Hematopoietic multipotent progenitor cell treated with erythropoietin and hydrocortisone succinate and interleukin-3 and kit ligand, for 8 days (in vitro differentiated cells): ENCODE results near the gene RNGTT.

Source experiments
- DNase-seq: peaks from one replicate; pipeline ENCODE4 v3.0.0-alpha.2; 2015

RNGTT gene

GRCh38 chr6:88641178-88641903 lies 322.1 kb downstream of the RNGTT start:
- no peak for DNase-seq

DNA sequence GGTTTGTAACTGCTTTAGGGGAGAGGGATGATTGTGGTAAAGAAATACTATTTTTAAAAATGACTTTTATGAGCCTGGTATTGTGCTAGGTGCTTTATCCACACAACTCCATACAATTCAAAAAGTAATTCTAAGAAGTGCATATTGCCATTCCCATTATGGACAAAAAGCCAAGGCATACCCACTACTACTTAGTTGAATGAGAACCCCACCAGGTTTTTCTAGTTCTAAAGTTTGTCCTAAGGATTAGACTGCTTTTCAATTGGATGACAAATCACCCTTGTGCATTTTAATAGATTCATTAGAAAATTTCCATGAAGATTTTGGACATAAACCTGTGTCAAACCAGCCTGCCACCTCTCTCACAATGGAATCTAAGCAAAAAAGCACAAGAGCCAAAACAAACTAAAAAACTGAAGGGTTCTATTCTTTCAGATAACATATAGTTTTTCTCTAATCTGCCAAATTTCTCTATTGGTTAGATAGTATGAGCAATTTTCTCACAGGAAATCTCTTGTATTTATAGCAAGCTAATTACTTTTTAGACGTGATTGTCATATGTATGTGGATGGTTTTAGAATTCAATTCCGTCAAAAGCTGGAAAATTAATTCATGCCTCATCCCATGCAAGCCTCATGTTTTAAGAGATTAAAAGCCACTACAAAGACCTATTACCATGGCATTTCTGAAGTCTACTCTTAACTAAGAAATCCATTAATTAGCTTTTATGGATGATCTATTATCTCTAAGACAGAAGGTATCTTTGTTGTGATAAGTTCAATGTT lies 325.5 kb downstream of the RNGTT start:
- no peak for DNase-seq

DNA sequence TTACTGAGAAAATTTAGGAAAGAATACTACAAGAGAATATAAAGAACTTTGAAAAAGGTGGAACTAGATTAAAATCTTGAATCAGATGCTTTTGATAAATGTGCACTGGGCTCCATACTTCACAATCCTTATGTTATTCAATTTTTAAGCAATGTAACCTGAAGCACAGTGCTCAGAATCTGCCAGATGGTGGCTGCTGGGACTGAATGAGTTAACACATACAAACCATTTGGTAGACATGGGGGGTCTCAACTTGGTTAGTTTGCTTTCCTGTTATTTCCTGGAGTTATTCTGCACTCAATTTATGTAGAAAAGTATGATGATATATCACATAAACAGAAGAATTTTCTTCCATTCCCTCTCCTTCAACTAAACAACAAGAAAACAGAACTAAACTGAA lies 326.5 kb downstream of the RNGTT start:
- no peak for DNase-seq

DNA sequence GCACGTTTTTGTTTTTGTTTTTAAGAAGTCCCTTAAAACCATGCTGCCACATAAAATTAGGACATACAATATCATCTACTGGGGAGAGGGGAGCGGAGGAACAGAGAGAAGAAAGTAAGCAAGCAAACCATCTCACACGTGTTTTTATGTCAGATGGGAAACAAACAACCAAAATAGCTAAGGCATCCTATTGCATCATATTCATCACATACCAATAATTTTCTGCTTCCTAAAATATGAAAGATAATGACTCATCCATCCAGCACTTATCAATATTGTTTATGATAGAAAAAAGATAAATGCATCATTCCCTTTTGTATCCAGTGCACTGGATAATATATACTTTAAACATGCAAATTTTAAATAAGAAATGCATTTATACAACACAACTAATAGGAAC lies 329.6 kb downstream of the RNGTT start:
- no peak for DNase-seq

- no peak for DNase-seq
These were observed 331.6 kb downstream of the RNGTT start for GRCh38 chr6:88631830-88632229.

DNA sequence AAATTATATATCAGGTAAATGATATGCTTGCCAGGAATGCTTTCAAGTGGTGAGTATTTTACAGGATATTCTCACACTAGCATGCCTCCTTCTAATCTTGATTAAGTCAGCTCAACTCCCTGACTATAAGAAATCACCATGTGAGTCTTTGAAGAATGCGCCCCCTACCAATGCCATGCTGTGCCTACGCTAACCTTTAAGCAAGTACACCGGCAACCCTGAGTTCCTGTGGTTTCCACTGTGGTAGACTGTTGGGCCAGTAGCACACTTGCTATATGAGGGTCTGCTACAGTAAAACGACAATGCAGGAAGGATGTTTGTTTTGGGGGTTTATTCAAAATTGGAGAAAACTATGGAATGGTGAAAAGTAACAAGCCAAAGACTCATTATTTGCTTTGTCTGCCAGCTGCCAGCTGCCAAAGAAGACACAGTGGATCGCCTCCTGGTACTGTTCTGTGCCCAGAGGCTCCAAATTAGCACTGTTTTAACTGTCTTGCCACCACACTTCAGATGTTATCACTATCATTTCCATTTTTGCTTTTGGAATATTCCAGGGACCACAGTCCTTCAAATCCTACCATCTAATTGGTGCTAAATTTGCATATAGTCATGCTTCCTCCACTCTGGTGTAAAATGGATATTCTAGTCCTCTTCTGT lies 333.5 kb downstream of the RNGTT start:
- DNase-seq, result peak; percentile 41

DNA sequence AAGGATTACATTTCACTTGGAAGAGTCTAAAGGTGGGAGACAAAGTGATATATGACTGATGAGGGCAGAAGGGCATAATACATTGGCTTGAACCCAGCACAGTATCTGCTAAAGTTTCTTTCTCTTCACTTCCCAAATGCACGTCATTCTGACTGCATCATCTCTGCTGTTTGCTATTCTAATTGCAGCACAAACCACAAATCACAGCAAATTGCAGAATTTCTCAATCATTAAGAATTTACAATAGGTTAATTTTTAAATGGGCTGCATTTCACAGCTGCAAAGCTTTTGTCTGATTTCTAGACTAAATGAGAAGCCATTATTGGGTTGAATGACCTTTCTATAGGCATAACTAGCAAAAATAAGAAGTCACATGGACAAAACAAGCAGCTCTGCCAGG lies 337.0 kb downstream of the RNGTT start:
- DNase-seq, result no peak

- no peak for DNase-seq
These were observed 339.9 kb downstream of the RNGTT start for GRCh38 chr6:88623531-88623930.

GRCh38 chr6:88619951-88620350 lies 343.5 kb downstream of the RNGTT start:
- DNase-seq, result no peak

- no peak for DNase-seq
These were observed 347.0 kb downstream of the RNGTT start for GRCh38 chr6:88616380-88616779.

GRCh38 chr6:88614316-88614877 lies 349.0 kb downstream of the RNGTT start:
- no peak for DNase-seq

- DNase-seq, result no peak
These were observed 350.8 kb downstream of the RNGTT start for GRCh38 chr6:88612631-88613030.

GRCh38 chr6:88611721-88612120 lies 351.7 kb downstream of the RNGTT start:
- DNase-seq, result no peak

- DNase-seq, result peak; percentile 75
These were observed 353.4 kb downstream of the RNGTT start for GRCh38 chr6:88609983-88610382.

DNA sequence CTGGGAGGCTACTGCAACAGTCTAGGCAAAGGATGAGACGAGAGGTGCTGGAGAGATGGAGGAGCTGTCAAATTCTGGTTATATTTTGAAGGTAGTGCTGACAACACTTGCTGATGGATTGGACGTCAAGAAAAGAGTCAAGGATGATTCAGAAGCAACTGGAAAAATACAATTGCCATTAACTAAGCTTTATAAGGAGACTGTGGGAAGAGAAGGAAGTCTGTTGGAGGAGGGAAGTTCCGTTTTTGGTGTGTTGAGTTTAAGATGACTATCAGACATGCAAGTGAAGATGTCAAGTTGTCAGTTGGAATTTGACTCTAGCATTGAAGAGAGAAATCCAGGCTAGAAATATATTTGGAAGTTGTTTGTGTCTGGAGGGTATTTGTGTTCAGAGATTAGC lies 358.1 kb downstream of the RNGTT start:
- no peak for DNase-seq

GRCh38 chr6:88599571-88599970 lies 363.8 kb downstream of the RNGTT start:
- DNase-seq, result no peak

GRCh38 chr6:88596801-88597200 lies 366.6 kb downstream of the RNGTT start:
- DNase-seq, result no peak

- DNase-seq, result no peak
These were observed 374.5 kb downstream of the RNGTT start for GRCh38 chr6:88588938-88589337.

- DNase-seq, result no peak
These were observed 376.3 kb downstream of the RNGTT start for GRCh38 chr6:88587150-88587520.

DNA sequence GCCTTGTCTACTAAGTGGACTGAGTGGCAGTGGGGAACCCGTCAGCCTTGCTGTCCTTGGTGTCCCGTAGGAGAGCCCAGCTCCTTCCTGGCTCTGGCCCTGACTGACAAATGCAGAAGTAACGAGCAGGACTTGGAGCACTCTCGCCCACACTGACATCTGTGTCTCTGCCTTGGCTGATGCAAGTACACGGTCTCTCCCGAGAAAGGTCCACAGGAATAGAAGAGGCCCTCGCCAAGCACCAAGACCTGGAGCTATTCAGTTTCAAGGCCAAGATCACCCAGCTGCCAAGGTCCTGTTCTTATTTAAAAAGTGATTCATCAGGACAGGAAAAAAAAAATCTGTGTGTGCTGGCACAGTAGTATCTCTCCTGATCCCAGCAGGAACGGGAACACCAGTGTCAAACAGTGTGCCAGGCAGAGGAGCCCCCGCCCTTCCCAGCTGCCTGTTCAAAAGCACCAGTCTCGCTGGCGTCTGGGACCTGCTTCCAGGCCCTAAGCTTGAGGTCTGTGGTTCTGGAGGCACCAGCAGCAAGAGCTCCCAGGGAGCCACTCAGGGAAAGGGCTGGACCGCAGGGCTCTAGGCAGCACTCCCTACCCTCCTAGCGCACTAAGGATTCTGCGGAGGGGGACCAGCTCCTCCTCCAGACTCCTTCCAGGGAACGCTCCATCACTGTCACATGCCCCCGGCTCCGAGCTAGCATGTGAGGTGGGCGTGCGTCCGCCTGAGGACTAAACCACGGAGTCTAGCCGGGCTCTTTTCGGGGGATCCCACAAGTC lies 376.9 kb downstream of the RNGTT start:
- DNase-seq, result no peak

DNA sequence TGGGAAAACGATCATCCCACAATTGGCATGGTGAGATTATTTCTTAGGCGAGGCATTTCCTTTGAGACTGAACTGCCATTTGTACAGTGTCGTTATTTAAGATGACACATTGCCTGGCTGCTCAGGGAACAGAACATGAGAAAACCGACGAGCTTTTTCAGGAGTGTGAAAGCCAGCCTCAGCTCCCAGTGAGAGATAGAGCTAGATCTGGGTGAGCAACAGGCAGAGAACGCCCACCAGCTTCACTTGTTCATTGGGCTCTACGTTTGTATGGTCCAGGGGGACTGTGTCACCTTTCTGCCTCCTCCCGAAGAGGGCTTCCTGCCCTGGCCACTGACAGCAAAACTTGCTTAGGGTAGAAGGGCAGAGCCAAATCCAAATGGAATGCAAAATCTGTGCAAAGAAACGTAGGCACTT lies 378.1 kb downstream of the RNGTT start:
- no peak for DNase-seq

DNA sequence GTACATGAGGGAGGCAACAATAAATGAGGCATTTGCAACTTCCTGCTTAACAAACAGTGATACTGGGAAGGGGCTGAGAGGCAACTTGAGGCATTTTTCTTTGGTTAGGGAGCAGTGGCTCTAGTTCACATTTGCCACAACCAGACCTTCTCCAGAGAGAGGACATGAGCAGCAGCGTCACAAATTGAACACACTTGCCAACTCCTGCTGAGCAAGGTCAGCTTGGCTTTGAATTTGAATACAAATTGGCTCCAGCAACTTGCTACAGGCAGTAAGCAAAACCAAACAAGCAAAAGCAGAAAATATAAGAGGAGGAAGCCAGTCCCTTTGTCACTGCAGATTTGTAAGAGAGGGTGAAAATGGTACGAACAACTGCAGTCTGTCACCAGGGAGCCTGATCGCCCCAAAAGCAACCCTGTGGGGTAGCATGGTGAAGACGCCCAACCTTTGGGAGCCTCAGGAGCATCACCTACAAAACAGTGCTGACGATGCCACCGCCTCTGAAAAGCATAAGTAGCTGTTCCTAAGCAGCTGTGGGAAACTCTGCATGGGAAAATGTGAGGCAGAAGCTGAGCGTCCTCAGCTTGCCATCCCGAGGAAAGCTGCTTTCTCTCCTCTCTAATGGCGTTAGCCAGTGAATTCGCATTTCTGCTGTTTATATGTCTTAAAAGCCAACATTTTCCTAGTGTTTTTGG lies 378.7 kb downstream of the RNGTT start:
- no peak for DNase-seq
